IMR-90 (cell line): ENCODE data around the gene SV2C. TPM values are rescaled to one million over a fixed set of nuclear protein-coding genes. Genes with fewer than 3 reads are reported as not detected.

Source experiments
- ATAC-seq: fragments of 200-7000 bp; cut with Tn5 transposase; 2 replicates; pipeline ENCODE4 v1.9.1; 2020; ENCODE audit warnings: low read depth, mild to moderate bottlenecking, moderate library complexity
- BruUV-seq: library from RNA; stranded (reverse); fragments of 400-500 nt; replicated peaks from 2 replicates; lab custom pipeline; 2021; lab: Mats Ljungman, UMichigan
- CTCF ChIA-PET: fragments of 300-600 bp; formaldehyde crosslinking; extraction: SDS; loops from one replicate; lab custom pipeline; 2021; ENCODE audit warnings: antibody characterized with exemption; lab: Yijun Ruan, JAX
- POLR2A ChIA-PET: fragments of 300-600 bp; sonication (Branson Sonifier 250); formaldehyde crosslinking; loops from one replicate; lab custom pipeline; 2022; ENCODE audit warnings: antibody characterized with exemption; ENCODE audit not compliant: unreplicated experiment; lab: Charles Lee
- DNase-seq: peaks from one replicate; pipeline ENCODE4 v3.0.0; 2013
- H2AFZ ChIP-seq: replicated peaks from 2 replicates; pipeline ENCODE3; 2013; ENCODE audit warnings: low read length, mild to moderate bottlenecking; ENCODE audit not compliant: poor library complexity
- H2AK5ac ChIP-seq: 2 replicates; pipeline ENCODE4 v1.6.1; 2013; ENCODE audit warnings: low read depth, low read length, inconsistent platforms
- H2AK9ac ChIP-seq: replicated peaks from 2 replicates; pipeline ENCODE3; 2013; ENCODE audit warnings: mild to moderate bottlenecking, low read depth, low read length, moderate library complexity; ENCODE audit not compliant: poor library complexity
- H2BK120ac ChIP-seq: 2 replicates; pipeline ENCODE4 v1.6.1; 2013; ENCODE audit warnings: low read depth, low read length, inconsistent platforms
- H2BK15ac ChIP-seq: 3 replicates; pipeline ENCODE4 v1.6.1; 2013; ENCODE audit warnings: low read depth, low read length, inconsistent platforms
- H2BK20ac ChIP-seq: 2 replicates; pipeline ENCODE4 v1.6.1; 2013; ENCODE audit warnings: low read depth, mild to moderate bottlenecking, inconsistent platforms, low read length, moderate library complexity
- H2BK5ac ChIP-seq: 2 replicates; pipeline ENCODE4 v1.6.1; 2013; ENCODE audit warnings: mild to moderate bottlenecking, low read depth, low read length, inconsistent platforms; ENCODE audit not compliant: poor library complexity, severe bottlenecking
- H3K14ac ChIP-seq: replicated peaks from 2 replicates; pipeline ENCODE4 v1.6.1; 2013; ENCODE audit warnings: low read depth, low read length, inconsistent platforms
- H3K18ac ChIP-seq: 2 replicates; pipeline ENCODE4 v1.6.1; 2013; ENCODE audit warnings: low read depth, low read length, control low read depth
- H3K23ac ChIP-seq: 2 replicates; pipeline ENCODE4 v1.6.1; 2013; ENCODE audit warnings: low read depth, low read length, inconsistent platforms
- H3K27ac ChIP-seq: 2 replicates; pipeline ENCODE4 v1.5.1; 2013; ENCODE audit warnings: mild to moderate bottlenecking, control low read depth, low read length; ENCODE audit not compliant: insufficient read depth
- H3K27me3 ChIP-seq: 2 replicates; pipeline ENCODE4 v1.6.1; 2013; ENCODE audit warnings: low read length; ENCODE audit not compliant: control insufficient read depth, insufficient read depth
- H3K36me3 ChIP-seq: 2 replicates; pipeline ENCODE4 v1.6.1; 2013; ENCODE audit warnings: low read length, mixed read lengths; ENCODE audit not compliant: control insufficient read depth, insufficient read depth
- H3K4ac ChIP-seq: 2 replicates; pipeline ENCODE4 v1.6.1; 2013; ENCODE audit warnings: low read depth, low read length, inconsistent platforms
- H3K4me1 ChIP-seq: 2 replicates; pipeline ENCODE4 v1.6.1; 2013; ENCODE audit warnings: low read length, mixed read lengths; ENCODE audit not compliant: control insufficient read depth, insufficient read depth
- H3K4me2 ChIP-seq: 2 replicates; pipeline ENCODE4 v1.6.1; 2013; ENCODE audit warnings: low read depth, mild to moderate bottlenecking, control low read depth, low read length, moderate library complexity
- H3K4me3 ChIP-seq: 2 replicates; pipeline ENCODE4 v1.5.1; 2013; ENCODE audit warnings: low read depth, mild to moderate bottlenecking, control low read depth, low read length, moderate library complexity; ENCODE audit not compliant: insufficient read depth
- H3K56ac ChIP-seq: 2 replicates; pipeline ENCODE4 v1.6.1; 2013; ENCODE audit warnings: low read length, inconsistent platforms; ENCODE audit not compliant: insufficient read depth; ENCODE audit errors: extremely low read depth
- H3K79me1 ChIP-seq, 2 experiments: 2 replicates each; pipeline ENCODE4 v1.6.1; 2013; ENCODE audit warnings: low read length in 2 of 2, inconsistent platforms in 1 of 2, low read depth in 1 of 2
- H3K9ac ChIP-seq: 2 replicates; pipeline ENCODE4 v1.6.1; 2013; ENCODE audit warnings: low read depth, low read length, control low read depth
- H3K9me1 ChIP-seq: 2 replicates; pipeline ENCODE4 v1.6.1; 2013; ENCODE audit warnings: low read length, inconsistent platforms; ENCODE audit not compliant: insufficient read depth
- H3K9me3 ChIP-seq: 2 replicates; pipeline ENCODE4 v1.6.1; 2013; ENCODE audit warnings: low read length; ENCODE audit not compliant: control insufficient read depth, insufficient read depth
- H4K20me1 ChIP-seq: 2 replicates; pipeline ENCODE4 v1.6.1; 2013; ENCODE audit warnings: low read length, inconsistent platforms; ENCODE audit not compliant: insufficient read depth
- H4K5ac ChIP-seq: 2 replicates; pipeline ENCODE4 v1.6.1; 2013; ENCODE audit warnings: mild to moderate bottlenecking, low read depth, low read length, control low read depth
- H4K8ac ChIP-seq, 2 experiments: 2 replicates each; pipeline ENCODE4 v1.6.1; 2013; ENCODE audit warnings: low read depth in 2 of 2, low read length in 2 of 2, control low read depth in 1 of 2, inconsistent platforms in 1 of 2
- H4K91ac ChIP-seq: 2 replicates; pipeline ENCODE4 v1.6.1; 2013; ENCODE audit warnings: low read depth, low read length, inconsistent platforms; ENCODE audit not compliant: insufficient read depth
- BHLHE40 ChIP-seq: fragments of 150-350 bp; IDR thresholded peaks from 2 replicates; pipeline ENCODE4 v1.6.1; 2016; ENCODE audit warnings: mild to moderate bottlenecking, low read depth, low read length
- CEBPB ChIP-seq: IDR thresholded peaks from 2 replicates; pipeline ENCODE4 v1.6.1; 2012; ENCODE audit warnings: low read depth, low read length, improper control_type of control experiment
- CHD1 ChIP-seq: IDR thresholded peaks from 2 replicates; pipeline ENCODE4 v1.6.1; 2012; ENCODE audit warnings: low read depth, low read length, improper control_type of control experiment
- FOS ChIP-seq: fragments of 150-350 bp; IDR thresholded peaks from 2 replicates; pipeline ENCODE4 v1.6.1; 2016; ENCODE audit warnings: low read depth, low read length
- MAFK ChIP-seq: IDR thresholded peaks from 2 replicates; pipeline ENCODE4 v1.6.1; 2012; ENCODE audit warnings: low read depth, low read length, improper control_type of control experiment
- MAZ ChIP-seq: IDR thresholded peaks from 2 replicates; pipeline ENCODE4 v1.6.1; 2012; ENCODE audit warnings: low read depth, mild to moderate bottlenecking, low read length, improper control_type of control experiment, moderate library complexity, borderline replicate concordance
- MXI1 ChIP-seq: IDR thresholded peaks from 2 replicates; pipeline ENCODE4 v1.6.1; 2012; ENCODE audit warnings: low read depth, mild to moderate bottlenecking, low read length, moderate library complexity, borderline replicate concordance
- NFE2L2 ChIP-seq: fragments of 150-350 bp; IDR thresholded peaks from 2 replicates; pipeline ENCODE4 v1.6.1; 2016; ENCODE audit warnings: low read depth, mild to moderate bottlenecking, low read length
- POLR2A ChIP-seq: IDR thresholded peaks from 2 replicates; pipeline ENCODE4 v1.6.1; 2012; ENCODE audit warnings: mild to moderate bottlenecking, low read depth, low read length
- RAD21 ChIP-seq: IDR thresholded peaks from 2 replicates; pipeline ENCODE4 v1.6.1; 2012; ENCODE audit warnings: low read length, improper control_type of control experiment
- RCOR1 ChIP-seq: IDR thresholded peaks from 2 replicates; pipeline ENCODE4 v1.6.1; 2012; ENCODE audit warnings: mild to moderate bottlenecking, low read length, improper control_type of control experiment; ENCODE audit not compliant: insufficient replicate concordance
- RFX5 ChIP-seq: IDR thresholded peaks from 2 replicates; pipeline ENCODE4 v1.8.0; 2012; ENCODE audit warnings: low read depth, mild to moderate bottlenecking, low read length, moderate library complexity
- SMC3 ChIP-seq: fragments of 150-350 bp; IDR thresholded peaks from 2 replicates; pipeline ENCODE4 v1.6.1; 2016; ENCODE audit warnings: low read depth, mild to moderate bottlenecking, antibody characterized with exemption, low read length, moderate library complexity
- USF2 ChIP-seq: fragments of 150-350 bp; IDR thresholded peaks from 2 replicates; pipeline ENCODE4 v1.6.1; 2017; ENCODE audit warnings: mild to moderate bottlenecking, antibody characterized with exemption, low read length, low read depth
- WGBS, 2 experiments: methylation state at CpG; one replicate each; pipeline versions ENCODE4 v1.1.5 to v1.1.7; 2013; ENCODE audit warnings: missing lambda C conversion rate in 2 of 2; ENCODE audit not compliant: insufficient read length in 1 of 2; ENCODE audit errors: extremely low coverage in 2 of 2; 5-methylcytosine and 5-hydroxymethylcytosine counted together
- dilution Hi-C: fragments of 300-500 bp; cut with HindIII; formaldehyde crosslinking; loops from one replicate; pipeline ENCODE4 v1.14.3; 2018; ENCODE audit warnings: low sequenced_read_pairs; ENCODE audit not compliant: unreplicated experiment
- in situ Hi-C: fragments of 300-500 bp; cut with MboI; formaldehyde crosslinking; loops from 3 replicates; pipeline ENCODE4 v1.14.3; 2019; ENCODE audit warnings: low sequenced_read_pairs, inconsistent platforms, mixed read lengths
- intact Hi-C: fragments of 100-400 bp; cut with micrococcal nuclease; formaldehyde crosslinking; loops from 2 replicates; pipeline ENCODE4 v1.10.0; 2022
- polyA plus RNA-seq, 3 experiments: library from polyadenylated mRNA; depleted of rRNA; stranded (reverse); fragments of >200 nt; gene quantifications; 2 replicates each; pipeline ENCODE4 v1.2.3, GENCODE V29; 2012; ENCODE audit warnings: low replicate concordance in 1 of 3
- total RNA-seq: library from RNA; depleted of rRNA; stranded (reverse); fragments of >200 nt; gene quantifications from 2 replicates; pipeline ENCODE4 v1.2.3, GENCODE V29; 2012
- TF ChIP-seq, protein P1 (sequence below): conservative IDR thresholded peaks from 2 replicates; pipeline ENCODE4 v1.5.1; 2012; ENCODE audit warnings: mild to moderate bottlenecking, low read depth, low read length, improper control_type of control experiment
- TF ChIP-seq, protein P2 (sequence below): fragments of 150-350 bp; IDR thresholded peaks from 2 replicates; pipeline ENCODE4 v1.6.1; 2016; ENCODE audit warnings: low read depth, mild to moderate bottlenecking, low read length, moderate library complexity, borderline replicate concordance

The SV2C gene
- total and polyA plus RNA-seq, 2 of the 4 experiments (the other 2 are of a cell fraction): not detected

- Histone ChIP-seq H3K18ac (no peak overlapping the region), H3K56ac (no peak overlapping the region), H3K4me2 (peak overlapping the region; percentile 79), H2BK20ac (no peak overlapping the region), H2BK5ac (no peak overlapping the region), H3K4me3 (peak overlapping the region; percentile 51), H3K4me1 (no peaks in the 10 kb centered on the region), H4K91ac (no peak overlapping the region), H2AFZ (peak overlapping the region; percentile 89), H2BK15ac (no peak overlapping the region), H4K20me1 (no peaks in the 10 kb centered on the region), H2AK5ac (no peak overlapping the region), H4K5ac (no peak overlapping the region), H4K8ac (no peak overlapping the region), H3K14ac (no peak overlapping the region), H2AK9ac (no peak overlapping the region), H3K27ac (no peak overlapping the region), H3K9ac (no peak overlapping the region; the same call in 1 of the 2 replicates), H3K36me3 (no peaks in the 10 kb centered on the region), H2BK120ac (no peak overlapping the region), H3K27me3 (peaks cover 44% of the 10 kb centered on the region), H3K23ac (no peak overlapping the region), H3K9me3 (no peaks in the 10 kb centered on the region), H3K79me1 (no peaks in the 10 kb centered on the region), H3K4ac (no peak overlapping the region), H3K9me1 (no peaks in the 10 kb centered on the region)
- intact Hi-C loops: loop anchor here (5.0 to 10.0 kb wide), 2 partner anchors 180 to 372 kb away; no protein-coding TSS in a partner anchor
- no peak for DNase-seq
- TF ChIP-seq, protein P1, sequence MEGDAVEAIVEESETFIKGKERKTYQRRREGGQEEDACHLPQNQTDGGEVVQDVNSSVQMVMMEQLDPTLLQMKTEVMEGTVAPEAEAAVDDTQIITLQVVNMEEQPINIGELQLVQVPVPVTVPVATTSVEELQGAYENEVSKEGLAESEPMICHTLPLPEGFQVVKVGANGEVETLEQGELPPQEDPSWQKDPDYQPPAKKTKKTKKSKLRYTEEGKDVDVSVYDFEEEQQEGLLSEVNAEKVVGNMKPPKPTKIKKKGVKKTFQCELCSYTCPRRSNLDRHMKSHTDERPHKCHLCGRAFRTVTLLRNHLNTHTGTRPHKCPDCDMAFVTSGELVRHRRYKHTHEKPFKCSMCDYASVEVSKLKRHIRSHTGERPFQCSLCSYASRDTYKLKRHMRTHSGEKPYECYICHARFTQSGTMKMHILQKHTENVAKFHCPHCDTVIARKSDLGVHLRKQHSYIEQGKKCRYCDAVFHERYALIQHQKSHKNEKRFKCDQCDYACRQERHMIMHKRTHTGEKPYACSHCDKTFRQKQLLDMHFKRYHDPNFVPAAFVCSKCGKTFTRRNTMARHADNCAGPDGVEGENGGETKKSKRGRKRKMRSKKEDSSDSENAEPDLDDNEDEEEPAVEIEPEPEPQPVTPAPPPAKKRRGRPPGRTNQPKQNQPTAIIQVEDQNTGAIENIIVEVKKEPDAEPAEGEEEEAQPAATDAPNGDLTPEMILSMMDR: no peak
- no peak for TF ChIP-seq MAFK
- TF ChIP-seq FOS: no peak
- TF ChIP-seq CHD1: no peak
- no peak for TF ChIP-seq MAZ
- TF ChIP-seq MXI1: no peak
- TF ChIP-seq RCOR1: no peak
- TF ChIP-seq NFE2L2: no peak
- no peak for TF ChIP-seq CEBPB
- no peak for TF ChIP-seq BHLHE40
- no peak for TF ChIP-seq RAD21
- TF ChIP-seq RFX5: no peak
- TF ChIP-seq USF2: no peak
- no peak for TF ChIP-seq SMC3
- no peak for TF ChIP-seq POLR2A
- TF ChIP-seq, protein P2, sequence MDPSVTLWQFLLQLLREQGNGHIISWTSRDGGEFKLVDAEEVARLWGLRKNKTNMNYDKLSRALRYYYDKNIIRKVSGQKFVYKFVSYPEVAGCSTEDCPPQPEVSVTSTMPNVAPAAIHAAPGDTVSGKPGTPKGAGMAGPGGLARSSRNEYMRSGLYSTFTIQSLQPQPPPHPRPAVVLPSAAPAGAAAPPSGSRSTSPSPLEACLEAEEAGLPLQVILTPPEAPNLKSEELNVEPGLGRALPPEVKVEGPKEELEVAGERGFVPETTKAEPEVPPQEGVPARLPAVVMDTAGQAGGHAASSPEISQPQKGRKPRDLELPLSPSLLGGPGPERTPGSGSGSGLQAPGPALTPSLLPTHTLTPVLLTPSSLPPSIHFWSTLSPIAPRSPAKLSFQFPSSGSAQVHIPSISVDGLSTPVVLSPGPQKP: no peak
- dilution Hi-C loops: no loop called here
- ChIA-PET POLR2A (no interaction called here), CTCF (interaction anchor here (0.6 to 0.9 kb wide), 2 partner anchors 27 to 122 kb away, joined by 3 read pairs; no protein-coding TSS in a partner anchor)
- ATAC-seq: no peak
- in situ Hi-C loops: no loop called here
- BruUV-seq: no TSS peak
- 22% methylated on average over 6 of the region's 25 CpGs; no CpG with 5 or more reads in 1 of the 2 experiments for WGBS, 2 experiments
Measured at GRCh38 chr5:76402251-76402885, 319.2 kb downstream of the SV2C start.
